Activated T-cell treated with anti-CD3 and anti-CD28 coated beads for 4 hours (primary cell): ENCODE data around the gene PRKAG2.
"Not testable (repeated sequence)": the region's sequence is repeated elsewhere in the genome, so short reads cannot be mapped to it uniquely, and the experiment has no call there.

ENCODE experiments used
- DNase-seq: peaks from one replicate; pipeline ENCODE4 v3.0.0-alpha.2; 2020

The PRKAG2 gene

GRCh38 chr7:151849008-151849878 is 27.7 kb downstream of the PRKAG2 start:
- DNase-seq: no peak

- DNase-seq: no peak
Measured at GRCh38 chr7:151847681-151848081, 29.2 kb downstream of the PRKAG2 start.

DNA sequence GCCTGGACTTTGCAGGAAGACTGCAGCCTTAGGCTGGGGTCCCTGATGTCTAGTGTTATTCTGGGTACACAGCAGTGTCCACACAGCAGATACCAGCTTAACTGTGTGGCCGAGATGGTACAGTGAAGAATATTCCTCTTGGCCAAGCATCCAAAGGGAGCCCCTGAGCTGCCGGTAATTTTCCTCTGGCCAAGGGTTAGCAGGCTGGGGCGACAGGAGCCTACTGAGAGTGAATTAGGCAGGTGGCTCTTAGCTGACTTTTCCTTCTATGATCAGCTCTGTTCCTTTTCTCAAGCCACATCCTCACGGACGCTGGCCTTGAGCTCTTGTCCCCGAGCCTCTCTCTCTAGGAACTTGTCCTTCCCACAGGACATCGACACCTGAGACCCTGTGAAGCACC is 29.8 kb downstream of the PRKAG2 start:
- DNase-seq: no peak

GRCh38 chr7:151845412-151846205 is 31.3 kb downstream of the PRKAG2 start:
- DNase-seq: no peak

GRCh38 chr7:151844825-151845200 is 32.1 kb downstream of the PRKAG2 start:
- no peak for DNase-seq

DNA sequence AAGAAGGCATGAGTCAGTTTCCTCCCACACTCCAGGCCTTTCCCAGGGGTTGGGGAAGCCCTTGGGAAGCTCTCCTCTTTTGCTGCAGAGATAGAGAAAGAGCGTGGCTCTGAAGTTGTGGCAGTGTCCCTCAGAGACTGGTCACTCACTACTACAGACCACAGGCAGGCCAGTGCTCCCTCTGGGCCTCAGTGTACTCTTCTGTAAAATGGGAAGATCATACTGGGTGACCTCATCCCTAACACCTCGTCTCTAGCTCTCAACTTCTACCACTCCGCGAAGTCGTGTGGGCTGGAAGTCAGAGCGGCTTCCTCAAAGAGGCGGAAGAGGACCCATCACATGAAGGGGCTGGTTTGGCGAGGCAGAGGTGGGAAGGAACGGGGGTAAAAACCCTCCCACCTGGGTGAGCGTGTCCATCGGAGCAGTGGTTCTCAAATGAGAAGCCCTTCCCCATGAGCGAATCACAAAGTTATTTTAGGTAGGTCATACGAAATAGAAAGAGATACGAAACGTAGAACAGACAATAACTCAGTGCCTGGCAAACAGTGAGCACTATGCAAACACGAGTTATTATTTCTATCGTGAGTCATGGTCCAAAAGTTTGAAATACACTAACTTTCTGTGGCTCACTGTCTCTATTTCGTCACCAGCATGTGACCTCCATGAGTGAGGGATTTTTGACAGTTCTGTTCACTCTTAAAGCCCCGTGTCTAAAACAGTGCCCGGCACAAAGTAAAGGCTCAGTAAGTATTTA is 32.7 kb downstream of the PRKAG2 start:
- DNase-seq: no peak

DNA sequence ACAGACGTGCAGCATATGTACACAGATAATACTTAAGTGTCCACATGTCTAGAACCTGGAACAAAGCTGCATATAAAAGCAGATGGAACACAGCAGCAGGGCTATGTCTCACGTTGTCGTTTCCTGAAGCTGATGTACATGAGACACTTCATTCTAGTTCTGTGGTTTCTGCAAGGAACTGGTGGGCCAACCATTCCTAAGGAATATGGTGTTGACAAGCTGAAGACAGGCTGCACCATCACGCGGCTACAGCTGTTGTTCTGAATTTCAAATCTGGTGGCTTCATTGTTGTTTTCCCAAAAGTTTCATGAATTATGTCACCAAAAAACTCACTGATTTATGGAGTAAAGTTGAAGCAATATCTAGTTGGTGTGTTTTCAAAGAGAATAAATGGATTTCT is 33.7 kb downstream of the PRKAG2 start:
- DNase-seq: no peak

GRCh38 chr7:151841395-151842051 is 35.4 kb downstream of the PRKAG2 start:
- DNase-seq: not testable (repeated sequence)

GRCh38 chr7:151840088-151840910 is 36.6 kb downstream of the PRKAG2 start:
- DNase-seq: no peak

DNA sequence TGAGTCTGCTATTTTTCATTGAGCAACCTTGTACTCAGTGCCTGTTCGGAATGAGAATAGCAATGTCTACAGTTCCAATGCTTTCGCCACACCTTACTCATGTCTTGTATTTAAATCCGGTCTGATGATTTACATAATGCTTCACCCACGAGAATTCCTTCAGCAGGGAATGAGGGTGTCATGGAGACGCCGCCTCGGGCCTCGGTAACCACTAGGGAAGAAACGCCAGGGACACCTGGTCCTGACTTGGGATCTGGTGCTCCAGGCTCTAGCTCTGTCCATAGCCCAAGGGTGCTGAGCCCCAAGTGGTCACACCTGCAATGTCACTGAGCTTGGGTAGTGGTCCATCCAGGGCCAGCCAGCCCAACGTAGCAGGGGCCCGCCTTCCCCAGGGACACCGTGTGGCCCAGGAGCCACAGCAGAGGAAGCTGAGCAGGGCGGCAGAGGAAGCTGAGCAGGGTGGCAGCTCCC is 37.4 kb downstream of the PRKAG2 start:
- DNase-seq: no peak

DNA sequence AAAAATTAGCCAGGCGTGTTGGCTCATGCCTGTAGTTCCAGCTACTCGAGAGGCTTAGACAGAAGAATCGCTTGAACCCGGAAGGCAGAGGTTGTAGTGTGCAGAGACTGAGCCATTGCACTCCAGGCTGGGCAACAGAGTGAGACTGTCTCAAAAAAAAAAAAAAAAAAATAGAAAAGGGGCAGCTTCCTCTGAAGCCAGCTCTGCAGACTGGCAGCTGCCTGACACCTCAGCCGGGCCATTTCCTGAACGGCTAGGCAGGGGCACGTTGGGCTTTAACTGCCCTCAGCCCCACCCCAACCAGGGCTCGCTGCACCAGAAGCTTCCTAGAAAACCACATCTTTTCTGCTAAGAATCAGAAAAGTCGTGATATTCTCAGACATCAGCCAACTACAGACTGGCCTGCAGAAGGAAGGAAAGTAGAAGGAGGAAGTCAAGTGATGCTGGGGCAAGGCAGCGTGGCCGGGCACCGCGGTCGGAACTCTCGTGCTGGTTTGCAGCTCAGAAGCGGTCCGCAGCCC is 38.0 kb downstream of the PRKAG2 start:
- no peak for DNase-seq

DNA sequence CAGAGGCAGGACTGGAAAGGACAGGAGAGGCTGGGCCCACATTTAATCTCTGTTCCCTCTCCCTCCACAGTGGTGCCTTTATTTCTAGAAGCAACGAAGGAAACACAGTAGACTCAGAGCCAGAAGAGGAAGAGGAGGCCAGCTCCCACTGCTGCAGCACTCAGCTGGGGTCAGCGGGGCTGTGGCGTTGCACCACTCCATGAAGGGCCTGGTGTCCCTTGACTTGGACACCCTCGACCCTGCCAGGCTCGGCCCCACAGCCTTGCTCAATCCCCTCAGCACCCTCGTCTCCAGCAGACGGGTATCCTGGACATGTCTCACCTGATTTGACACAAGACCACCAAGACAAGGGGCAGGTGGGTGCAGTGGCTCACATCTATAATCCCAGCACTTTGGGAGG is 38.8 kb downstream of the PRKAG2 start:
- DNase-seq: no peak

DNA sequence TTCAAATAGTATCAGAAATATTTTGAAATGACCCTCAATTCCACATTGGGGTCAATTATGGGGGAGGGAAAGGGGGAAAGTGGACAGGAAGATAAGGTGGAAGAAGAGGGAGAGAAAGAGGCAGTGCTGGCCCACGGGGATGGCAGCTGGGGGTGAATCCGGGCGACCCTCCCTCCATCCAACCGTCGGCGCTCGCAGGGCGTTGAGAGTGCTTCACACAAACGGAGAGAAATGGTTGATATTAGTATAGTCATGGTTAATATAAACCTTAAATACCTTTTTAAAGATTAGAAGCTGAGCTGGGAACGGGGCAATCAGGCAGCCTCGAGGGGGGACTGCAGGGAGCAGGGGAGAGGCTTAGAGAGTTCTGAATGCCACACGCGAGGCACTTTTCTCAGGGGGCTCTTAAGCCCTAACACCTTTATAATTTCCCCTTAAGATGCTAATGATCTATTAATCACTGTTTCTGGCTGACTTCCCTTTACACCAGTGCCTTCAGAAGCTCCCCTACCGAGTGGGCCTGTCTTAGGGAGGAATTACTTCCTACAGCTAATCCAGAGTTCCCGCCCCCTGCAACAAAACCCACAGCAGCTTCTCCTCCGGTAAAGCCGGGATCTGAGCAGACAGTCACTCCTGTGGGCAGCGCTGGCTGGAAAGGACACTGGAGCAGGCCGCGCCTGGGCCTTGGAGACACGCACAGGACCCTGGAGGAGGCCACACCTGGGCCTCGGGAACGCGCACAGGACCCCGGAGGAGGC is 39.5 kb downstream of the PRKAG2 start:
- no peak for DNase-seq

DNA sequence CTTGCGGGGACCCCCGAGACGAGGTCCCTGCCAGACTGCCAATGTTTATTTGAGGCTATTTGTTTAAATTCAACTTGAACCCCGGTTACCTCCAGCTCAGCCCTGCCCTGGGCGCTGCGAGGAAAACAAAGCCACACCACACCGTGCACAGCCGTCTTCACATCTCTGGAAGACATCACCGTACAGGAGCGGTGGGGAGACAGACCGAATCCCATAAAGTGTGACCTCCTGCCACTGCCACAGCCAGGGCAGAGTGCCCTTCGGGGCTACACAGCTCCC is 40.0 kb downstream of the PRKAG2 start:
- no peak for DNase-seq

DNA sequence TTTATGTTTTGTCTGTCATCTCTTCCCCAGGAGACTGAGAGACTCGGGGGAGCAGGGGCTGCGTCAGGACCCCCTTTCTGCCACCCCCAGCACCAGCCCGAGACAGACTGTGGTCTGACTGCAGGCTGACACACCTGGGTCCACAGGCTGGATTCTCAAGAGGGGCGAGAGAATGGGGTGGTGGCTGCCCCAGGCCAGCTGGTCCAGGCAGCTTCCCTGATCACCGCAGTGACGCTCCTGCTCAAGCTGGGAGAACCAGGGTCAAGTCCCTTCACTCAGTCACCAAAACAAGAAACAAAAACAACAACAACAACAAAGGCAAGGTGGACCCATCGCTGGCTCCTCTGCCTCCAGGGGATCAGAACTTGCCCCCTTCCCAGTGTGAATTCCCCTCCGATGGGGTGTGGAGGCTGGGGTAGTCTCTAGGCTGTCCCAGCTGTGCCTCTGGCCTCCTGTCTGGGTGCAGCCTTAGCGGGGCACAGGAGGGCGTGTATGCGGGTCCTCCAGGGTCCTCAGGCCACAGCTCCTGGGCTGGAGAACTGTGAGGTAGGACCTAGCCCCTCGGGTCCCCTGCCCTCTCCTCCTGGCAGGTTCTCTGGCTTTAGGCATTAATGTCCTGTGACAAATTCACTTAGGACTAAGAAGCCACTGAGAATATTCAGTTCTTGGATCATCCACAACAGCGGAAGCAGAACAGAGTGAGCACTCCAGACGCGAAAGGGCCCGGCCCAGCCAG is 40.6 kb downstream of the PRKAG2 start:
- DNase-seq: no peak

- DNase-seq: no peak
Measured at GRCh38 chr7:151835636-151836035, 41.3 kb downstream of the PRKAG2 start.

DNA sequence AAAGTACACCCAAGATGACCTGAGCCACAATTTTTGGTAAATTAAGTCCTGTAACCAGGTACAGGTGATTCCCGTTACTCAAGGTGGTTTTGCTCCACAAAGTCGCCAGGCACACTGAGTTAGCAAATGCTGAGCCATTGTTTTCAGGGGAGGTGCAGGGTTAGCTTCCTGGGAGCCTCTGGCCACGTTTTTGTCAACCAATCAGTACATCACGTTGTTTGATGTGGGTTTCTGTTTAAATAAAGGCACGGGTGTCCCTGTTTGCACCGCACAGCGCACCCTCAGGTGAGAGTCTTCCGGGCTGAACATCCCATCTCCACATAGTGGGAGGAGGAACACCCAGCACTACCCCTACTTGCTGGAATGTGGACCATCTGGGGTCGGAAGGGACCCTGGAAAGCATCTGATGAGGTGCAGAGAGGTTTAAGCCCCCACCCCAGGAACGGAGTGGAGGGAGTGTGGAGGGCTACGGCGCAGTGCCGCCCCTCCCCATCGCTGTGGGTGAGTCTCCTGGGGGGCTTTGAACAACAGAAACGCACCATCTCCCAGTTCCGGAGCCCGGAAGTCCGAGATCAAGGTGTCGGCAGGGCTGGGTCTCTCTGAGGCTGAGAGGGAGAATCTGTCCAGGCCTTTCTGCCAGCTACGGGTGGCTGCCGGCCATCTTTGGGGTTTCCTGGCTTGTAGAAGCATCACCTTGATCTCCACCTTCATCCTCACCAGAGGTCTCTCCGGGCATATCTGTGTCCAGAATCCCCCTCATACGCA is 42.5 kb downstream of the PRKAG2 start:
- DNase-seq: no peak

DNA sequence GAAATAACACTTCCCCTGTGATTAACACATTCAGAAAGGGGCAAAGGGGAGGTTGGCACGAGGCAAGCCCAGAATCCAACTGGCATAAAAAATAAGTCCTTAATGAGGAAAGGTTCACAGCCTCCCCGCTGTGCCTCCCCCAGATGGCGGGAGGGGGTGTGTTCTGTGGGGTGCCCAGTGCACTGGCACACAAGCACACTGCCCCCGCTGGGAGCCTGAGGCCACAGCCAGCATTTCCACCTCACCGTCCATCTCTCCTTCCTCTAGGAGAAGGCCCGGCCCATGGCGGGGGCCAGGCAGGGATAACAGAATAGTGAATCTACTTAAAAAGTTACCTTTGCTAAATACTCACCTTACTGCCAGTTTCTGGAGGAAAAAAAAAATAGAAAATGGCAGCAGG is 43.2 kb downstream of the PRKAG2 start:
- DNase-seq: no peak

DNA sequence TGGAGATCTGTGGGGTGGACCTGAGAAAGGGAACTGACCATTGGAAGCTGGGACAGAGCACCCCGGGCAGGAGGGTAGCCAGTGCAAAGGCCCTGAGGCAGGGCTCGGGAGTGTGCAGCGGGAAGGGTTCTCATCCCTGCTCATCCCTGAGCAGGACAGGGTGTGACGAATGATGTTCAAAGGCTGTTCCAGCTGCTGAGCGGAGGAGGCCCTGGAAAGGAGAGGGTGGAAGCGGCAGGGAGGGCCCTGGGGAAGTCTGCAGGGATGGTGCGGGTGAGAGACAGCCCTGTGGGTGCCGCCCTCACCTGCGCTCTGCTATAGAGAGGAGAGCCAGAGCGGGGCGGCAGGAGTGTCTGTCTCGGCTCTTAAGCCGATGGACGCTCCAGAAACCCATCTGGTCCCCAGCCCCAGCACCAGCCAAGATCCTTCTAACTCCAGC is 43.7 kb downstream of the PRKAG2 start:
- no peak for DNase-seq

- DNase-seq: no peak
Measured at GRCh38 chr7:151832656-151833055, 44.3 kb downstream of the PRKAG2 start.
